Left lung (tissue), 10 donors: ENCODE results near the gene KCNJ12. TPM values are rescaled to one million over a fixed set of nuclear protein-coding genes. Genes with fewer than 3 reads are reported as not detected.

Experiments
- ATAC-seq: fragments of 200-7000 bp; cut with Tn5 transposase; one replicate; pipeline ENCODE4 v1.9.1; 2020; ENCODE audit warnings: moderate library complexity
- DNase-seq, 4 donors: peaks; one replicate each; pipeline ENCODE4 v3.0.0-alpha.2; 2013 to 2020
- H3K27ac ChIP-seq, 2 donors: fragments of 200-600 bp; sonication (generic) in 1 of 2; one replicate each; pipeline versions ENCODE4 v1.5.0 to v1.8.0; 2020 to 2021
- H3K27me3 ChIP-seq, 2 donors: fragments of 200-600 bp; sonication (generic) in 1 of 2; one replicate each; pipeline versions ENCODE4 v1.5.0 to v1.8.0; 2020 to 2021
- H3K36me3 ChIP-seq, 2 donors: fragments of 200-600 bp; sonication (generic) in 1 of 2; one replicate each; pipeline versions ENCODE4 v1.5.0 to v1.8.0; 2020 to 2021
- H3K4me1 ChIP-seq, 2 donors: fragments of 200-600 bp; one replicate each; pipeline ENCODE4 v1.8.0; 2021
- H3K4me3 ChIP-seq, 2 donors: fragments of 200-600 bp; sonication (generic) in 1 of 2; one replicate each; pipeline versions ENCODE4 v1.5.0 to v1.8.0; 2020 to 2021; ENCODE audit warnings: mild to moderate bottlenecking in 1 of 2
- H3K9me3 ChIP-seq, 2 donors: fragments of 200-600 bp; sonication (generic) in 1 of 2; one replicate each; pipeline versions ENCODE4 v1.5.0 to v1.8.0; 2020 to 2021
- intact Hi-C, 2 donors: fragments of 100-400 bp; cut with DNase I; formaldehyde crosslinking; loops; one replicate each; pipeline versions ENCODE4 v1.11.2 to v1.14.2; 2022
- polyA plus RNA-seq, 6 donors: library from polyadenylated mRNA; unstranded; fragments of 120-200 nt; gene quantifications; one replicate each; pipeline ENCODE4 v1.2.1, GENCODE V29; 2013; ENCODE audit not compliant: insufficient read length in 6 of 6
- total RNA-seq, 2 donors: library from RNA; stranded (reverse); fragmentation: NEBNext Ultra II Directional; extraction: Animal tissue kit (Norgen Biotek cat#: 25700); gene quantifications; one replicate each; pipeline ENCODE4 v1.2.1, GENCODE V29; 2021
- TF ChIP-seq, protein P1 (sequence below), 2 donors: fragments of 200-600 bp; sonication (generic) in 1 of 2; IDR thresholded peaks; one replicate each; pipeline versions ENCODE4 v1.5.0 to v1.8.0; 2021; ENCODE audit warnings: antibody characterized with exemption in 2 of 2
- donor health status: DM: no; HTN: yes; CAD: no.
- donor health status: DM: no; HTN: no; CAD: no.

KCNJ12 gene
- total and polyA plus RNA-seq, 8 donors, result 3.0 to 5.7 (median 3.7) TPM

GRCh38 chr17:21357281-21357680 is 18.9 kb upstream of the KCNJ12 start:
- Histone ChIP-seq H3K27me3 (no peaks in the 10 kb centered on the region), H3K4me1 (peaks cover 0 to 5% of the 10 kb centered on the region in 2 donors), H3K27ac (no peak overlapping the region), H3K4me3 (no peak overlapping the region), H3K36me3 (no peaks in the 10 kb centered on the region), H3K9me3 (no peaks in the 10 kb centered on the region)
- ATAC-seq (no peak), DNase-seq (peak in 1 of 4 donors; percentile 37)
- TF ChIP-seq, protein P1, sequence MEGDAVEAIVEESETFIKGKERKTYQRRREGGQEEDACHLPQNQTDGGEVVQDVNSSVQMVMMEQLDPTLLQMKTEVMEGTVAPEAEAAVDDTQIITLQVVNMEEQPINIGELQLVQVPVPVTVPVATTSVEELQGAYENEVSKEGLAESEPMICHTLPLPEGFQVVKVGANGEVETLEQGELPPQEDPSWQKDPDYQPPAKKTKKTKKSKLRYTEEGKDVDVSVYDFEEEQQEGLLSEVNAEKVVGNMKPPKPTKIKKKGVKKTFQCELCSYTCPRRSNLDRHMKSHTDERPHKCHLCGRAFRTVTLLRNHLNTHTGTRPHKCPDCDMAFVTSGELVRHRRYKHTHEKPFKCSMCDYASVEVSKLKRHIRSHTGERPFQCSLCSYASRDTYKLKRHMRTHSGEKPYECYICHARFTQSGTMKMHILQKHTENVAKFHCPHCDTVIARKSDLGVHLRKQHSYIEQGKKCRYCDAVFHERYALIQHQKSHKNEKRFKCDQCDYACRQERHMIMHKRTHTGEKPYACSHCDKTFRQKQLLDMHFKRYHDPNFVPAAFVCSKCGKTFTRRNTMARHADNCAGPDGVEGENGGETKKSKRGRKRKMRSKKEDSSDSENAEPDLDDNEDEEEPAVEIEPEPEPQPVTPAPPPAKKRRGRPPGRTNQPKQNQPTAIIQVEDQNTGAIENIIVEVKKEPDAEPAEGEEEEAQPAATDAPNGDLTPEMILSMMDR (IDR thresholded peaks at IDR 0.05), result no peak
- intact Hi-C loops, result no loop called here

DNA sequence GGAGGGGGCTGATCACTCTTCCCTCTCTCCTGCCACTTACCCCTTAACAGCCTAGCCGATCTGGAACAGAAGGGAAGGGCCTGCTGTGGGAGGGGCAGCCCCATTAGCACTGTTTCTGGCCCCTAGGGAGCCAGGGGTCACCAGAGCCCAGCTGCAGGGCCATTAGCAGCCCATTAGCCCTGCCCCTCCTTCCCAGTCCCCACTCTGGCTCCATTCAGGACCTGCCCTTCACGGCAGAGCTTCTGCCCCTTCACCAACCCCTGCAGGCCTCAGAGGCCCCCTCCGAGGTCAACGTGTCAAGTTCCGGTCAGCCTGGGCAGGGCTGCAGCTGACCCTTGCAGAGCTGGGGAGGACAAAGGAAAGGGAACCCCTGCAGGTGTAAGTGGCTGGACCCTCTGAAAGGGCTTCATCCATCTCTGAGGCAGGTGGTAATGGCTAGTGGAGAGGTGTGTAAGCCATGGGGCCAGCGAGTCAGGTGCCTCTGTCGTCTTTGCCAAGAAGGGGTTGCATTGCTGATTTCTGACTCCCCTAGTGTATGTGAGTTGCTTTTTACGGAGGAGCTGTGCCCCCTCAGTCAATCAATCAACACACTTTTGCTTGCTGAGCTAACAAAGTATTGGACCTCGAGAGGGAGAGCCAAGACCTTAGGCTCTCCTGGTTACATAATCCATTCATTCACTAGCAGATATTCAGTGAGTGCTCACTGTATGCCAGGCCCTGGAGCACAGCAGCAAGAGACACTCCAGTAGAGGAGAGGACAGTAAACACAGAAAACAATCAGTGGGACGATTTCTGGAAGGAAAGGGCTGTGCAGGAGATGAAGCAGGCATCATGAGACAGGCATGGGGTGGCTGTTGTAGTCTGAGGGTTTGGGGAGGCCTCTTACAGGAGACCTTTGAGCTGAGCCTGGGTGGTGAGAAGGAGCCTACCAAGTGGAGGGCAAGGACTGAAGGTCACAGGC is 18.2 kb upstream of the KCNJ12 start:
- TF ChIP-seq, protein P1 (IDR thresholded peaks at IDR 0.05), result no peak
- H3K4me3 ChIP-seq, result no peak overlapping the region
- peak; percentile 28 for ATAC-seq
- intact Hi-C loops, result no loop called here
- no peaks in the 10 kb centered on the region for H3K9me3 ChIP-seq
- no peaks in the 10 kb centered on the region for H3K27me3 ChIP-seq
- peaks cover 0 to 5% of the 10 kb centered on the region in 2 donors for H3K4me1 ChIP-seq
- DNase-seq, result peak in 1 of 4 donors; percentile 32
- H3K27ac ChIP-seq, result no peak overlapping the region
- H3K36me3 ChIP-seq, result no peaks in the 10 kb centered on the region

GRCh38 chr17:21358682-21359482 is 17.3 kb upstream of the KCNJ12 start:
- peak in 1 of 4 donors; percentile 46 for DNase-seq
- intact Hi-C loops, result no loop called here
- H3K27me3 ChIP-seq, result no peaks in the 10 kb centered on the region
- peak; percentile 89 for ATAC-seq
- no peak overlapping the region for H3K4me3 ChIP-seq
- no peaks in the 10 kb centered on the region for H3K36me3 ChIP-seq
- no peaks in the 10 kb centered on the region for H3K9me3 ChIP-seq
- H3K4me1 ChIP-seq, result peaks cover 0 to 5% of the 10 kb centered on the region in 2 donors
- TF ChIP-seq, protein P1 (IDR thresholded peaks at IDR 0.05), result no peak
- H3K27ac ChIP-seq, result no peak overlapping the region

- Histone ChIP-seq H3K36me3 (no peaks in the 10 kb centered on the region), H3K4me1 (peaks cover 0 to 5% of the 10 kb centered on the region in 2 donors), H3K27ac (no peak overlapping the region), H3K27me3 (no peaks in the 10 kb centered on the region), H3K4me3 (no peak overlapping the region), H3K9me3 (no peaks in the 10 kb centered on the region)
- DNase-seq, result peak in 1 of 4 donors; percentile 64
- intact Hi-C loops, result no loop called here
- TF ChIP-seq, protein P1 (IDR thresholded peaks at IDR 0.05), result no peak
- no peak for ATAC-seq
Observed at GRCh38 chr17:21359483-21359840, 16.7 kb upstream of the KCNJ12 start.

DNA sequence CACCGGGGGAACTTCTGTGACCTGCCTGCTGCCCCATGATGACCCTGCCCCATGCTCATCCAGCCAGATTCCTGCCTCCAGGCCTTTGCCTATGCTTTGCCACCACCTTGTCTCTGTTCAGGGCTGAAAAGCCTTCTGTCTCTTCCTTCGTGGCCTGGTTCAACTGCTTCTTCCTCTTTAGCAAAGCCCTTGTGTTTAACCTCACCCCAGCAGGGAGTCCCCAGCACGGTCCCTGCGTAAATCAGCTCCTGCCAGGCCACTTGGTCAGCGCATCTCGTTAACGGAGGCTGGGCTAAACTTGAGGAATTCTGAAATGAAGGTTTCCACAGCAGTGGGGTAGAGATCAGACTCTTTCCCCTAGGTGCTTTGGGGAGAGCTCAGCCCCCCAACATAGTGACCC is 16.1 kb upstream of the KCNJ12 start:
- ATAC-seq, result no peak
- intact Hi-C loops, result no loop called here
- TF ChIP-seq, protein P1 (IDR thresholded peaks at IDR 0.05), result no peak
- Histone ChIP-seq H3K36me3 (no peaks in the 10 kb centered on the region), H3K27ac (no peak overlapping the region), H3K4me1 (peaks cover 0 to 5% of the 10 kb centered on the region in 2 donors), H3K27me3 (no peaks in the 10 kb centered on the region), H3K9me3 (no peaks in the 10 kb centered on the region), H3K4me3 (no peak overlapping the region)
- DNase-seq, result peak in 1 of 4 donors; percentile 32
